ENCODE measurements around the gene GPX2.
A peak's percentile ranks its signal among the peaks of the same experiment; 100 is the strongest.

GPX2 gene

DNA sequence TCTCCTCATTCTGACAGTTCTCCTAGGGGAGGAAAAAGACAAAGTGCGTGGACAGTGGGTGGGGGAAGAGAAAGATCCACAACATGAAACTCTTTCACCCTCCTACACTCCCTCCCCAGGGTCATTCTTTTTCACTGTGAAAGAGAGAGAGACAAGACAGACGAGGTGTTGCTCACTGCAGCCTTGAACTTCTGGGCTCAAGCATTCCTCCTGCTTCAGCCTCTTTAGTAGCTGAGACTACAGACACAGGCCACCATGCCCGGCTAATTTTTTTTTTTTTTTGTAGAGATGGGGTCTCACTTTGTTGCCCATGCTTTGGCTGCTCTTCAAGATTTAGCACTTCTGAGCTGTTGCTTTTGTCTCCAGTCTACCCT is 2.7 kb downstream of the GPX2 start:
- no peak for DNase-seq (ENCODE audit: low read depth)

DNA sequence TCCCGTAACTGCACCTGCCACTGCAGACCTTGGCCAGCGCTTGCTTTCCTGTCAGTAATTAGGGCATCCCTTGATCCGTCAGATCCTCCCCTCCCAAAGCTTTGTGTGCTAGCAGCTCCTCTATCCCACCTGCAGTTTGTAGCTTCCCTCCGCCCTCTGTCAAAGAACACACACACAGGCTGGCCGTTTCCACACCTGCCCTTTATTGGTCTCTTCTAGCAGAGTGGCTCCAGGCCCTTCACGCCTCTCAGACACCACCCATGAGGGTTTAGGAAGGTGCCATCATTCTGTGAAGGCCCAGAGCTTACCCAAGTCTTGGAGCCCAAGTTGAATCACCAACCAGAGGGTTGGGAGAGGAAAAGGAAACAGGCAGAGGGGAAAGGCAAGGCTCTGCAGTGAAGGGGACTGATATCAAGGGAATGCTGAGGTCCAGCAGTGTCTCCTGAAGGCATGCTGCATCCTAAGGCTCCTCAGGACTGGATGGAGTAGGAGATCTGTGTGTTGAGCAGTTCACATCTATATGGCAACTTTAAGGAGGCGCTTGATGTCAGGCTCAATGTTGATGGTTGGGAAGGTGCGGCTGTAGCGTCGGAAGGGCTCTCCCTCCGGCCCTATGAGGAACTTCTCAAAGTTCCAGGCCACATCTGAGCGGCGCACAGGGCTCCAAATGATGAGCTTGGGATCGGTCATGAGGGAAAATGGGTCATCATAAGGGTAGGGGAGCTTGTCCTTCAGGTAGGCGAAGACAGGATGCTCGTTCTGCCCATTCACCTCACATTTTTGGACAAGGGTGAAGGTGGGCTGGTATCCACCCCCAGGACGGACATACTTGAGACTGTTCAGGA is 3.4 kb downstream of the GPX2 start:
- DNase-seq (ENCODE audit: low read depth) = no peak

DNA sequence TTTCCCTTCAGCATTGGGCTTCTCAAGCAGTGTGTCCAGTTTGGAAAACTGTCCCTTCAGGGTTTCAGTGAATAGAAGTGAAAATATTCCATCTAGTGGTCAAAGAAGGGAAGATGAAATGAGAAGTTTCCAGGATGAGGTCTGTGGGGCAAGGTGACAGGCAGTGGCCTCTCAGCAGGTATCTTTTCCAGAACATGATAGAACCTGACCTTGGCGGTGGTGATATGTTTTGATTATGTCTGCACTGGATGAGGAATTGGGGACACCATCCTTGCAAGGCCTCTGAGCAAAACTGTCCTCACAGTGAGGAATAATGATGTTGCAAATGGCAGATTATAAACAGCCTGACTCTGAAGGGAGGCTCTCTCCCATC is 4.7 kb downstream of the GPX2 start:
- no peak for DNase-seq (ENCODE audit: low read depth)

DNA sequence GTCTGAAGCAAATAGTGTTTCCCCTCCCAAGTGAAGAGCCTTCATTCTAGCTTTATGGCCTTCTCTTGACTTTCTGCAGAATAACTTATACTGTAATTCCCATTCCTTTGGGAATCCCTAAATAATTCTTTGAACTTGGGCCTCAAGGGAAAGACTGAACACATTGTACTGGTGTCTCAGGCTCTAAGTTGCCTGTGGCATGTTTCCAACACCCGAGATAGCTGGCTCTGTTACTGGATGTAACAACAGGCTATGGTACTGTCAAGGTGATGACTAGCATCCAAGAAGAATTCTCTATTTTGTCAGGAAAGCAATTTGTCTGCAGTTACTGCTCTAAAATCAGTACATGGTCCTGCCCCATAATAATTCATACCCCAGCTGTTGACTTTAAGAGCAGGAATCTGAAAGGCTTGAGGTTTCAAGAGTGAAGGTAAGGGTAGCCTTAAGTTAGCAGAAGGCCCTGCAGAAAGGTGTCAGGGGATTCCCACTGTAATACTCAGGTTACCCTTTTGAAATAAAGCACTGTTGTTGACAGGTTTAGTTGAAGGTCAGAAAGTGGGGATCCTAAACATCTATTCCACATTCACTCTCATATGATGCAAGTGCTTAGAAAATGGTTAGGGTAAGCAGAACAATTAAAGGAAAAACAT is 5.2 kb downstream of the GPX2 start:
- no peak for DNase-seq (ENCODE audit: low read depth)

DNA sequence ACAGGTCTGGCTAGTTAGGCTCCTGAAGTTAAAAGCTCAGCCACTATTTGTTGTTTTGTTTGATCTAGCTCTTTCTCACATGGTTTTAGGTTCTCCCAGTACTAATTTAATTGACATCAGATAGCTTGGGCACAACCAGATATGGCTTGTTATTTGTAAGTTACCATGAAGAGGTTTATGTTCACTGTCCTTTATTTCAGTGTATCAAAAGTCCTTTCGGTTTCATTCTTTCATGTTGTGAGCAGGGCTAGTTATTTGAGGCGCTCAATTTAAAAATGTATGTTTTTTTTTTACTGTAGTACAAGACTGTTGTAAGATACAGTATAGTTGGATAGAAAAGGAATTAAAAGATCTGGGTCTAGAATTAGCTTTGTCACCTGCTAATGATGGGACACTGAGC is 7.0 kb downstream of the GPX2 start:
- no peak for DNase-seq (ENCODE audit: low read depth)

DNA sequence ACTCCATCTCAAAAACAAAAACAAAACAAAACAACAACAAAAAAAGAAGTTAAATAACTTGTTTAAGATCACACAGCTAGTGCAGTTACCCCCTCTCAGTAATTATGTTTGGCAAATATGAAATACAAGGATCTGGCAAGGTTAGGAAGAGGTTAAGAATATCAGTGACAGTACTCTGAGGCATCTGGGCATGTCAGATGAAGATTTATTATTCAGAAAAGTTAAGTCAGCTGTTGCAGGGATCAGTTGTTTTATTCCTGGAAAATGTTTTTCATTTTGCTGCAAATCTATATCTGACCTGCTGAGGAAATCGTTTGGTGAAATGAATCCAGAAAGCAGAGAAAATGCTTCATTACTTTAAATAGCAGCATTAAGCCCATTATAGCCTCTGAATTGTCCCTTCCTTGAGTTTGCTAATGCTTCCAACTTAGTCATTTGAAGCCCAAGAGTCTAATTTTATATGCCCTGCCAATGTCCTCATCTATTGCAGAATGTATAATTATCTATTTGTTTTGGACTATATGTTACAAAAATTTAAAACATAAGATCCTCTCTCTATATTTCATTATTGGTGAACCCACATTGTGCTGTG is 8.1 kb downstream of the GPX2 start:
- no peak for DNase-seq (ENCODE audit: low read depth)

DNA sequence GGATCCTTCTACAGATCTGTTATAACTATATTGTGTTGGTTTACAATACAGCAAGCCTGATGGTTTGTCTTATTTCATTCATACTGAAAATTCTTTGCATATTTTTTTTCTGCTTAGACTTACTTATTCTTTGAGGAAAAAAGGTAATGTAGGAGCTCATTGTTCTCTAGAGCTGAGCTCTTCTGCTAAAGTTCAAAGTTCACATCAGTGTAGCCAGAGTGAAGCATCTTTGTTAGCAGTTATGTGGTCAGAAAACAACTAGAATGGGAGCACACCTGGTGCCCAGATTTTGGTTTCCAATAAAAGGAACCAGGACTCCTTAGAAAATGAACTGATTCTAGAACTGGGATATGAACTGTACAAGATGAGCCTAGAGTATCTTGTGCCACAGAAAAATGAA is 10.3 kb downstream of the GPX2 start:
- no peak for DNase-seq (ENCODE audit: low read depth)

DNA sequence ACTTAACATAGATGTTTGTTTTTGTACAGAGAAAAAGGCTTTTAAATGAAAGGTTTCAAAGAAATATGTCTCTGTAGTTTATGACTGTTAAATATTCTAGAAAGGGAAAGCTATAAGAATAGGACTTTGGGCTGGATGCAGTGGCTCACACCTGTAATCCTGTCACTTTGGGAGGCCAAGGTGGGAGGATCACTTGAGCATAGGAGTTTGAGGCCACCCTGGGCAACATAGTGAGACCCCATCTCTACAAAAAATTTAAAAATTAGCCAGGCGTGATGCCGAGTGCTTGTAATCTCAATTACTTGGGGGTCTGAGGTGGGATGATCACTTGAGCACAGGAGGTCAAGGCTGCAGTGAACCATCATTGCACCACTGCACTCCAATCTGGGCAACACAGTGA is 11.4 kb downstream of the GPX2 start:
- no peak for DNase-seq (ENCODE audit: low read depth)

DNA sequence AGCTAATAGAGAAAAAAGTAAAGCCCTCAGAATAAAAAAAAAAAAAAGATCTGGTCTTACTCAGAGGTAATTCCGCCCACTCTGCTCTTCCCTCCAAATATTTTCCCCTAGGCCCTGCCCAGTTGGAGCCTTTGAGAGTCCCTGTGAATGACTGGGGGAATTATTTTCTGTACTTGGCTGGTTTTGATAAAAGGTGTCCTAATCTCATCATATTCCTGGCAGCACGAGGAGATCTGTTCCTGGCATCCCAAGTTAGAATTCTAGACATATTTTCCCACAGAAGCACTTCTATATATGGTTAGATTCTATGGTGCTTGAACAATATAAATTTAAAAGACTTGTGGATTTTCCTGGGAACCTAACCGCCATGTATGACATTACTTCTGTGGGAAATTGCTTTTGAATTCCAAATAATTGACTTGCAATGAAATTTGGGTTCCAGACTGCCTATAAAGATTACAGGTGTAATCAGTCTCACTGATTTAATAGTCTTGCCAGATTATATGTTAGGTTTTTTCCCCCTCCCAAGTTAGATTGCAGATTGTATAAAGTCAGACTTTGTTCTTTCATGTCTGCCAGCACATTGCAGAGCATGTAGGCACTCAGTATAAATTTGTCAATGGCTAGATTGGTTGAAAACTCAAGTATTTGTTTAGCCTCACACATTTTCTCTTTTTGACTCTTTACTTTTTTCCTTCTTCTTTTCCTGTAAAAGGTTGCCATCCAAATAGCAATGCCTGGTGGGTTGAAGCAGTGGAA is 12.3 kb downstream of the GPX2 start:
- no peak for DNase-seq (ENCODE audit: low read depth)

DNA sequence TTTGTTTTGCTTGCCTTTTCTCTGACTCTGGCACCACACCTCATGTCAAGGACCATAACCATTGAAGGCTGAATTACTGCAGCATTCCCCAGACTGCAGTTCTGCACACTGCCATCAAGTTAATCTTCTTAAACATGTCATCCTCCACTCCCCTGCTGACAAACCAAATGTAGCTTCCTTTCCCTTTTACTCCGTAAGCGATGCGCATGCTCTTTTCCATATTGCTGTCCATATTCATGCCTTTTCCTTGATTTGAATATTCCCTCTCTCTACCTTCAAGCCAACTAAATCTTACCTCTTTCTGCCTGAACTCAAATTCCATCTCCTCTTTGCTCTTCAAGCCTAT is 13.6 kb downstream of the GPX2 start:
- DNase-seq (ENCODE audit: low read depth) = no peak

DNA sequence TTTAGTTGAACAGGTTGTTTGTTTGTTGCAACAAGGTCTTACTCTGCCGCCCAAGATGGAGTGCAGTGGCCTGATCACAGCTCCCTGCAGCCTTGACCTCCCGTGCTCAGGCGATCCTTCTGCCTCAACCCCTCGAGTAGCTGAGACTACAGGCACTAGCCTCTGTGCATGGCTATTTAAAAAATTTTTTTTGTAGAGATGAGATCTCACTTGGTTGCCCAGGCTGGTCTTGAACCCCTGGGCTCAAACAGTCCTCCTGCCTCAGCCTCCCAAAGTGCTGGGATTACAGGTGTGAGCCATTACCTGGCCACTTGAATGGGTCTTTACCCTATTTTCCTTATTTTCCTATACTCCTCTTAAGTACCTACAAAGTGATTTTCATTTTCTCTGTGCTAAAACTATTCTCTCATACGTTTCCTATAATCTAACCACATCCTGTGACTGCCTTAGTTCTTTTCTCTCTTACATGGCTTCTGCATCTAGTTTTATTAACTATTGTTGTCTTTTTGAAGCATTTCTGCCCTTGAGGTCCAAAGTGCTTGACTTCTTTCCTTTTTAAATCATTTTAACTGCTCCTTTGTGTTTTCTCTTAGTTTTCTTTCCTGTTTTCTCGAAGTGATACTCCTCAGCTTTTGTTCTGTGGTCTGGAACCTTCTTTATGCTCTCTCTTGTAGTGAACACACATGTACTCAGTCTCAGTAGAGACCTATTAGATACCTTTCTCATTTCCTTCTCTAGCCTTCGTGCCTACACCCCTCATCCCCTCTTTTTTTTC is 14.1 kb downstream of the GPX2 start:
- DNase-seq (ENCODE audit: low read depth) = no peak

DNA sequence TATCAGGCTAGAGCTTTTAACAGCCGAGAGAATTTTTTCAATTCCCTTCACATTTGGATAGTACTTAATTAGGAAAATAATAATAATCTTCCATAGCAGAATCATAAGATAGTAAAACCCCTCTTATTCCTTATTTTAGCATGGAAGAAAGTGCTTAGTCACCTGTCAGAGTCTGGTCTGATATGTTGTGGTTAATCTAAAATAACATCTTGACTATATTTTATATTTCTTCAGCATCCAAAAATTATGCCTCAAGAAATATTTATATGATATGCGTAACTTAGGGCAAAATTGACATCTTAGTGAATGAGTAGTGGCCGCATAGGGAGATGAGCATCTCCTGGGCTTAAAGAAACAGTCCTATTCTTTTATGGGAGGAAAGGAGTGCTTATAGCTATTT is 15.5 kb downstream of the GPX2 start:
- DNase-seq (ENCODE audit: low read depth) = no peak

DNA sequence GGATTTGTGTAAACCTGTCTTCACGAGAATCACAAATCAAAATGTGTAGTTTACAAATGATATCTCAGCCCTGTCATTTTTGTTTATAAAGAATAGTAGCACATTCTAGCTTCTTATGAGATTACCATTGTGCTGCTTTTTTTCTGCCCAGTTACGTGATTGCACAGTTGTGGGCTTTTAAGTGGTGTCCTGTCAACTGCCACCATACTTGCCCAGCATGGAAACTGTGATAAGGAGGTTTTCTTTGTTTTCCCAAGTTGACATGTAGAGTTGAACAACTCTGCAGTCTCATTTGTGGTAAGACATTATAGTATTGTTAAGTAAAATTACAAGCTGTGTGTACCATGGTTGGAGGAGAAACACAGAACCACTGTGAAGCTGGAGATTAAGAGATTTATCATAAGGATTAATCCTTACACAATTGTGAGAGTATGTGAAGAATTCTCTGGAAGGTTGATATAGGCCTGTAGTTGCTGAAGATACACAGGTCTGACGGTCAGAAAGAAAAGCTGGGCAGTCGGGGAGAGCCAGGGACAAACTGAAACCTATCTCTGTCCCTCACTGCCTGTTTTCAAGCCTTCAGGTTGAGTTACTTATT is 16.0 kb downstream of the GPX2 start:
- DNase-seq (ENCODE audit: low read depth) = no peak

DNA sequence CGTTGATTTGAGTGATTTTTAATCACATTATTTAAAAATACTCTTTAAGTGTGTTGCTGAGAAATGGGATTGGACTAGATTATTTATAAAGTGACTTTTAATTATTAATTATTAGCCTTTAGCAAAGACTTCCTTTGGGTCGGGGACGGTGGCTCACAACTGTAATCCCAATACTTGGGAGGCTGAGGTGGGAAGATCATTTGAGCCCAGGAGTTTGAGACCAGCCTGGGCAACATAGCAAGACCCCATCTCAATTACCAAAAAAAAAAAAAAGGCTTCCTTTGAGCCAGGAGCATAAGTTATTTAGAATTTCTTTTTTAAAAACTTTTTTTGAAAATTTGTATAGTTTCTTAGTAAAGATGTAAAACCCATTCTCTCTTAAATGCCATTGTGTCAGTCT is 19.5 kb downstream of the GPX2 start:
- DNase-seq (ENCODE audit: low read depth) = no peak

DNA sequence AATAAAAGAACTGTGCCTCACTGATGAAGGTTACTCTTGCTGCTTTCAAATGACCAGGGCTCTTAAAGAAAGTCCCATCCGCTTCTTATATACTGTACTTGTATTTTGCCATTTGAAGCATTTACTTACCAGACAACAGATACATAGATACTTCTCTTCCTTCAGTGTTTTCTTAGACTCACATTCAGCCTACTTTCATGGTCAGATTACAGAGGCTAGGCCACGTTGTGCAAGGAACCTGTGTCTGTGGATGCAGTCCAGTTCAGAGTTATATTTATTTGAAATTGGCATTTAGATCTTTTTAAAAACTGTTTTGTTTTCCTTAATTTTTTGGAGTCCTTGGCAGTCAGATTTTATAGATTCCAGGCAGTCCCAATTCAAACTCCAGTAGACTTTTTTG is 22.1 kb downstream of the GPX2 start:
- no peak for DNase-seq (ENCODE audit: low read depth)

DNA sequence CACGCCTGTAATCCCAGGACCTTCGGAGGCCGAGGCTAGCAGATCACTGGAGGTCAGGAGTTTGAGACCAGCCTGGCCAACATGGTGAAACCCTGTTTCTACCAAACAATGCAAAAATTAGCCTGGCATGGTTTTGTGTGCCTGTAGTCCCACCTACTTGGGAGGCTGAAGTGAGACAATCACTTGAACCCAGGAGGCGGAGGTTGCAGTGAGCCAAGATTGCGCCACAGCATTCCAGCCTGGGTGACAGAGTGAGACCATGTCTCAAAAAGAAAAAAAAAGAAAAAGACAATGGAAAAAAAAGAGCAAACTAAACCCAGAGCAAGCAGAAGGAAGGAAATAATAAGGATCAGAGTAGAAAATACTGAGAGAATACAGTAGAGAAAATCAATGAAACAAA is 22.9 kb downstream of the GPX2 start:
- DNase-seq (ENCODE audit: low read depth) = no peak

DNA sequence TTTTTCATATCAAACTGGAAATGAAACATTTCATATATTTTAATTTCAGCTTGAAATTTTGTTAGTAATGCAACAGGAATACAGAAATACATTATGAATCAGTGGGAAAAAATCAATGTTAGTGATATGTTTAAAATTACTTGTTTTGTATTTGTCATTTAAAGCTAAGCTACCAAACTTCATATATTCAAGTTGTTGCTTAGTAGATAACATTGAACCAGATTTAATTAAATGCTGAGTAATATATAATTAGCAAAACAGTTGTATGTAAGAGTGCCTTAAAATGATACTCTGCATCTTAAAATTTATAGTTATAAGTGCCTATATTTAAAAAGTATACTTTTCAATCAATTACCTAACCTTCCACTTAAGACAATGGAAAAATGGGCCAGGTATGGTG is 23.3 kb downstream of the GPX2 start:
- no peak for DNase-seq (ENCODE audit: low read depth)

DNA sequence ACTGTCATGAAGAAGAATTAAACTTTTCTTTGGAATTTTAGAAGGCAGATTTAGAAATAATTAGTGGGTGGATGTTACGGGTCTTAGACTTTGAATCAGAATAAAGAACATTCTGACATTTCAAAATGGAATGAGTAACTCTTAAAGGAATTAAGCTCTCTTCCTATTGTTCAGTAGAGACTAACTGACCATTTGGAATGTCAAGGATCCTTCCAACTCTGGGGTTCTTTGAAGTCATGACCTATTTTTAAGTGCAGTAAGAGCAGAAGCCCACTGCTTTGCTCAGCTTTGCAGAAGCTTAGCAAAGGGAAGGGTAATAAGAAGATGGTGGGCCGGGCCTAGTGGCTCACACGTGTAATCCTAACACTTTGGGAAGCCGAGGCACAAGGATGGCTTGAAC is 24.3 kb downstream of the GPX2 start:
- no peak for DNase-seq (ENCODE audit: low read depth)

DNA sequence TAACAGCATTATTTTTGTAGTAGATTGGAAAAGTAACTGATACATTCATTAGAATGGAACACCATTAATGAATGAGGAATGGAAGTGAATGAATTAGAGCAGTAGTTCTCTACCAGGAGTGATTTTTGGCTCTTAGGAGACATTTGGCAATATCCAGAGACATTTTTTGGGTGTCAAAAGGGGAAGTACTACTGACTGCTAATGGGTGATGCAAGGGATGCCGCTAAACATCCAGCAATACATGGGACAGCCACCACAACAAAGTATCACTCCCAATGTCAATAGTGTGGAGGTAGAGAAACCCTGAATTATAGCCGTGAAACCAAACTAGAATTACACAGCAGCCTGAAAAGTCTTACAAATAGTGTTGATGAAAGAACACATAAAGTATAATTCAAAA is 26.7 kb downstream of the GPX2 start:
- no peak for DNase-seq (ENCODE audit: low read depth)

DNA sequence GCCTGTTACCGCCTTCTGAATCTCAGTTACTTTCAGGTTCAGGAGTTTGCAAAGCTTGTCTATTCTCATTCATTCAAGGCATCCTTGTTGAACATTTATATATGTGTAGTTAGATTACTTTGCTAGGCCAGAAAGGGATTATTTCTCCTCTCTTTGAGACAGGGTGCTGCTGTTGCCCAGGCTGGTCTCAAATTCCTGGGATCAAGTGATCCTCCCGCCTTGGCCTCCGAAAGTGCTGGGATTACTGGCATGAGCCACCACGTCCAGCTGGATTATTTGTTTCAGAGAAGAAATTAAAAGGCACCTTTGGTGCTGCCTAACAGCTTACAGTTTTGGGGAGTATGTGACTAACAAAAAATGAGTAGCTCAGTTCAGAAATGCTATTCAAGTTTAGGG is 27.5 kb downstream of the GPX2 start:
- no peak for DNase-seq (ENCODE audit: low read depth)

DNA sequence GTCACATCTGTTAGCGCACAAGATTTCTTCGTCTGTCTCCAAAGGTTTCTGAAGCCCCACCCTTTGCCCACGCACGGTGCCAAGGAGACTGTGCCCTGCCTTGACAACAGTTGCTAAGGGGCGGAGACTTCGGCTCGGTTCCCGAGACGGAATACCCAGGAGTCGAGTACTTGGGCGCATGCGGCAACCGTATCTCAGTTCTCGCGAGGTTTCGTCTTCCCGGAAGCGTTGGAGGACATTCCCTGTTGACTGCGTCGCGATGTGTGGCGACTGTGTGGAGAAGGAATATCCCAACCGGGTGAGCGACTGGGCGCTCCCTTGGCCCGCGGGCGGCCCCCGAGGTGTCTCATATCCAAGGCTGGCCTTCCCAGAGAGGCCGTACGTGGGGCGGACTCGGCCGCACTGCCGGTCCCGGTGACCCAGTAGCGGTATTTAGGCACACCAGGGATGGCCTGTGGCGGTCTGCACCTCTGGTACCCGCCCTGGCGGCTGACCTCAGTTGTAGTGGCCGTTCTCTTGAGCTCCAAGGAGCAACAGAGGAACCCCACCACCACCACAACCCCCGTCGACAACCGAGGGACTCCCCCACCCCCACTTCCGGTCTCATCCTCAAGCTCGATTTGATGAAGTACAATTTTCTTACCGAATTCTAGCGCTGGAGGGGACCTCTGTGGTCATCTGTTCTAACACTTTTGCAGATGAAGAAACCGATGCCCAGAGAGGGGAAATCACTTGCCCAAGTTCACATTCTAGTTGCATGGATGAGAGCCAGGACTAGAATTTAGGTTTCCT is 28.1 kb downstream of the GPX2 start, which contains the start of gene CHURC1:
Gene CHURC1, plus strand, starts transcription at position 219 of the 792 bp plus-strand sequence. Its CDS starts 41 bp downstream, at position 260.
- DNase-seq (ENCODE audit: low read depth) = peak; percentile 92
